SKM-1 treated with dmso at 0.1 percent for 144 hours (cell line): Measurements from ENCODE around the gene STON1.
"Not testable (repeated sequence)": the region's sequence is repeated elsewhere in the genome, so short reads cannot be mapped to it uniquely, and the experiment has no call there.

Source experiments
- DNase-seq: peaks from one replicate; lab custom pipeline; 2025; ENCODE audit not compliant: unreplicated experiment; lab: John Stamatoyannopoulos, UW

STON1 gene

DNA sequence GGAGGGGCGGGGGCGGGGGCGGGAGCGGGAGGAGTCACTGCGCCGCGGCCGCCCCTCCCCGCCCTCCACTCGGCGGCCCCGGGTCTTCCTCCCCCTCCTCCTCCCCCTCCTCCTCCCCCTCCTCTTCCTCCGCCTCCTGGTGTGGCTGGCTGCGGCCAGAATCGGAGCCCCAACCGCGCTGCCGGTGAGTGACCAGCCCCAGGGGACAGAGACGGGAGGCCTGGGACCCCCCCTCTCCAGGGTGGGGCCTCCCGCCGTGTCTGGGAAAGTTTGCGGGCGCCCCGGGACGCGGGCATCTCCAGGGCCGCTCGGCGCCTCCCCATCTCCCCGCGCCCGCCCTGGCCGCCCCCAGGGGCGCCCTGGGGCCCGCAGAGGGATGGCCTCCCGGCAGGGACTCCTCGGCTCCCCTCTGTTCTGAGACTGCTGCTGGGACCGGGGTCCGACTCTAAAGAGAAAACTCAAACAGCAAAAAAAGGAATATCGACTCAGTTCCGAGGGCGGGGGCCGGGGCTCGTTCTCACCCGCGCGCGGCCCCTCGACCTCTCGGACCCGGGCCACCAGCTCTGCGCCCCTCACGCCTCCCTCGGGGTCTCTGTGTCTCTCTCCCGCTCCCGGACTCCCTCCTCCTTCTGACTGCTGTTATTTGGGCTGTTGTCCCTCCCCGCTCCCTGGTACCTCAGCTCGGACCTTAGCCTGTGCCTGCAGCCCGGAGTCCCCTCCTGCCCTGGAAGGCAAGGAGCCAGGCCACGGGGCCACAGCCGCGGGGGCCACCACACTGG is at the start of gene STON1:
Gene STON1 (plus strand): TSS at position 122 of the 779 bp plus-strand sequence. CDS start 50,480 bp downstream, outside the sequence.
- peak; percentile 2 for DNase-seq

- DNase-seq = no peak
Observed at GRCh38 chr2:48480526-48480925, 49.4 kb upstream of the STON1 start.

- DNase-seq = no peak
Observed at GRCh38 chr2:48482313-48482712, 47.6 kb upstream of the STON1 start.

- DNase-seq = no peak
Observed at GRCh38 chr2:48482769-48483168, 47.2 kb upstream of the STON1 start.

DNA sequence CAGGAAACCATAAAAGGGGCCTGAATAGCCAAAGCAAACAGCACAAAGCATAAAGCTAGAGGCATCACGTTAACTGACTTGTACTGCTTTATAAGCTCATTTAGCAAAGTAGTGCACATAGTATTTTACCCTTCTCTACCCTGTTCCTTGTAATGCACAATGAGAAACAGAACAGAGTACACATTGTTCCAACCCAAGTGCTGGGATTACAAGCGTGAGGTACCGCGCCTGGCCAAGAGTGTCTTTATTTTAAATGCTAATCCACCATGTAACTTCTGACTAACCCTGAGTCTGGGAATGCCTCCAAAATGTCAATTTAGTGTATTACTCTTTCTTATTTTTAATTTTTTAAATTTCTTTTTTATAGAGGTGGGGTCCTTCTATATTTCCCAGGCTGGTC is 46.4 kb upstream of the STON1 start:
- DNase-seq = no peak

- DNase-seq = no peak
Observed at GRCh38 chr2:48483916-48484315, 46.0 kb upstream of the STON1 start.

DNA sequence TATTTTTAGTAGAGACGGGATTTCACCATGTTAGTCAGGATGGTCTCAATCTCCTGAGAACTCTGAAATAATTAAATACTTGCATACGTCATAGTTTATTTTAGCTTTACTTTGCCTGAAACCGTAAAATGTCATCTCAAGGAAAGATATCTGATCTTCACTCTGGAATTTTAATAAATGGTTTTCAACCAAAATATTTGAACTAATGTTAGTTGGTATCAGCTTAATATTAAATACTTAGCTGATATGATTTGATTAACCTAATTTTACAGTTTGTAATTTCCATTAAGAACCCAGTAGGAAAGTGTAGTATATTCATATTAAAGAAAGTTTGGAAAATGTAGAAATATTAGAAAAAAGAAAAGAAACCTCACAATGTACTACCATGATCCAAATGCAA is 41.4 kb upstream of the STON1 start:
- no peak for DNase-seq

DNA sequence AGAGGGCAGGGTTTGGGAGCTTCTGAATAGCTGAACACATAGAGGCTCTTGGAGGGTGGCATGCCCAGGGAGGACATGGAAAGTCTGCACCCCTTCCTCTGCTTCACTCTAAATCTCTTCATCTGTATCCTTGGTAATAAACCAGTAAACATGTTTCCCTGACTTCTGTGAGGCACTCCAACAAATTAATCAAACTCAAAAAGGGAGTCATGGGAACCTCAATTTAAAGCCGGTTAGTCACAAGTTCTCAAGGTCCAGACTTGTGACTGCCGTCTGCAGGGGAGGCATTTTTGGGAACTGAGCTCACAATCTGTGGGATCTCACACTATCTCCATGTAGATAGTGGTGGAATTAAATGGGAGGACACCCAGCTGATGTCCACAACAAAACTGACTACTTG is 33.1 kb upstream of the STON1 start:
- no peak for DNase-seq

DNA sequence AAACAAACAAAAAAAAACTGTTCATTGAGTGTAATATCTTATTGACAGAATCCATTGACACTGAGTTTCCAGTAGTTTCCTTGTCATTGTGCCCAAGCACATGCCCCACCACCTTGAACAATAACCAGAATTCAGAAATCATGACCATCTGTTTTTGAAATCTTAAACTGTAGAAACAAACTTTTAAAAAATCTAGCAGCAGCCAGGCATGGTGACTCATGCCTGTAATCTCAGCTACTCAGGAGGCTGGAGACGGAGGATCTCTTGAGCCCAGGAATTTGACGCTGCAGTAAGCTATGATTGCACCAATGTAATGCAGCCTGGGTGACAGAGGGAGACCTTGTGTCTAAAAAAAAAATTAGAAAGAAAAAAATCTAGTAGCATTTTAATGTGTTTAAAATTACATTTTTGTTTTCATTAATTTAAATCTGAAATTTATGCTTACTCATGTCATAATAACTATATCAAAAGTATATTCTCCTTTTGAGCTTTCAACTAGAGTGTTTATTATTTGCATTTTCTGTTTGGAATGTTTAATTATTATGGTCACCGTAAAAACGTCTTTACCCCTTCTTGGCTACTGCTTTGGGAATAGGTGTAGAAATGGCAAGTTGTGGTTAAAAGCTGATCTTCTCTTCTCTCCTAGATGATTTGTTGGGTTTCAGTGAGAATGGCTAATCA is 25.2 kb upstream of the STON1 start:
- DNase-seq = no peak

GRCh38 chr2:48507111-48507510 is 22.8 kb upstream of the STON1 start:
- no peak for DNase-seq

DNA sequence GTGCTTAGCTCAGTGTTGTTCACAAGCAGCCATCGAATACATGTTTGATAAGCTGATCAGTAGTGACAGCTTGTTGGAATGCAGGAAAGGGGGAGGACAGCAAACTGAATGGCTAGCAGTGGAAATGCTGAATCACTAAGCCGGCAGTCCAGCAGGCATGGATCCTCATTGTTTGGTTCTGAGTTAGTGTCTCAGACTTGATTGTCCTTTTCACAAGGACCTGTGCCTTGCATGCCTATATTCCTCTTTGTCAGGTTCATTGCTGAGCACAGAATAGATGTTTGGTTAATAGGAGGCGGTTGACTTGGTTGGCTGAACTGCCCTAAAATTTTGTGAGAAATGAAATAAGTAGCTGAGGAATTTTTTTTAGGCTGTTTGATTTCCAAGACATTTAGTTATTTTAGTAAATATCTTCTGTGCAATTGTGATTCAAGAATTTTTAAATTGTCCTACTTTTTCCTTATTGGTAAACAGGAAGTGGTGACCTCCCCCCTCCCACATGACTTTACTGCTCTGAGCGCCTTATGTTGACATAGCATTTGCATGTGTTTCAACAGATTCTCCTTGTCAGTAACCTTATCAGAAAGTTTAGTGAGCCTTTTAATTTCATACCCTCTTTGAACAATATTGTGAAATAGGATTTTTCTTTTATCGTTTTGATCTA is 21.4 kb upstream of the STON1 start:
- peak; percentile 5 for DNase-seq

DNA sequence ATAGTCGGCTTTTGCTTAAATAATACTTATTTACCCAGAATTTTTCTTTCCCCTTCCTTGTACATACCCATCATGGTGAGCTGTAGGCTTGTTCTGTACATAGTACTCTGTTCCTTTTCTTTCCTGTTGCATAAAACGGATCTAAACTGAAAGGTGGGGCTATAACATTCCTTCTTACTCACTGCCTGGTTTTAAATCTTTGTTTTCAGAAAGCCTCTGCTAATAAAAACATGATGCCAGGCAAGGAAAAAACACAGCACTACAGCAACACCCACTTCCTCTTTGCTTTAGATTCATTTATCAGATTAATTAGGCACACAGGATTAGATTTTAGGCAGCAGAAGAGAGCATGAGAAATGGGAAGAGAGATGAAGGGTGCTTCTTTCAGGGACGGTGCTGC is 19.6 kb upstream of the STON1 start:
- no peak for DNase-seq

- no peak for DNase-seq
Observed at GRCh38 chr2:48511849-48512470, 18.0 kb upstream of the STON1 start.

- no peak for DNase-seq
Observed at GRCh38 chr2:48512571-48512970, 17.4 kb upstream of the STON1 start.

GRCh38 chr2:48514348-48515003 is 15.5 kb upstream of the STON1 start:
- no peak for DNase-seq

DNA sequence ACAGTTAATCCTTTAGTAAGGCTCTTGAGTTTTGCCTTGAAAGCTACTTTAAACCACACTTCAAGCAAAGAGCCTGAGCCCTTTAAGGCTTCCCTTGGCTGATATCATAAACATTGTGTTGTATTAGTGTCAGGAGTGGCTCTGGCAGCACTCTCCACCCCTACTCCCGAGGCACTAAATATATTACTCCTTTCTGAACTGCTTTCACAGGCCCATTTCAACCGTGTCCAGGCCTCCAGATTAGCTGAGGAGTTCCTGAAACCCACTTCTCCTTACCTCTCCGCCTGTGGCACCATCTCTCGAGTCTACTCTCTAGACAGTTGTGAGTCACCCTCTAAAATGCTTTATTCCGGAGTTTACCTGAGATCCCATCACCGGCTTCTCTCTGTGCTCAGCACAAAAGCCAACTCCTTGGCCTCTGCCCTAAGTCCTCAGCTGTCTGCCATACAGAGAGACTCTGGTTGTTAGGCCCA is 14.4 kb upstream of the STON1 start:
- DNase-seq = no peak

DNA sequence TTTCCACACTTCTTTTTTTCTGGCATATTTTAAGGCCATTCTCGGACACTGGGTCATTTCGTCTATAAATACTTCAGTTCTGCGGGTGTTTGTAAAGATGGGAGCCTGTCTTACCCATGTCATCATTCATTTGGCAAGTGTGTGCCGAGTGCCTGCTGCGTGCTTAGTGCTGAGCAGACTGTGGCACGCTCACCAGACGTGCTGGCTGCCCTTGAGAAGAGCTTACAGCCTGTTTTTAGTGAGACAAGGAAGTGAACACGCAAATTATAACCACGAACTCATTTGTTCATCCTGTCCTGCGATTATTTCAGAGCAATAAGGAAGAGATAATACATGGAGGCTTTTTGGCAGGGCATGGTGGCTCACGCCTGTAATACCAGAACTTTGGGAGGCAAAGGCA is 10.4 kb upstream of the STON1 start:
- DNase-seq = no peak

- DNase-seq = not testable (repeated sequence)
Observed at GRCh38 chr2:48524756-48525155, 5.2 kb upstream of the STON1 start.

GRCh38 chr2:48525269-48525943 is 4.5 kb upstream of the STON1 start:
- no peak for DNase-seq

DNA sequence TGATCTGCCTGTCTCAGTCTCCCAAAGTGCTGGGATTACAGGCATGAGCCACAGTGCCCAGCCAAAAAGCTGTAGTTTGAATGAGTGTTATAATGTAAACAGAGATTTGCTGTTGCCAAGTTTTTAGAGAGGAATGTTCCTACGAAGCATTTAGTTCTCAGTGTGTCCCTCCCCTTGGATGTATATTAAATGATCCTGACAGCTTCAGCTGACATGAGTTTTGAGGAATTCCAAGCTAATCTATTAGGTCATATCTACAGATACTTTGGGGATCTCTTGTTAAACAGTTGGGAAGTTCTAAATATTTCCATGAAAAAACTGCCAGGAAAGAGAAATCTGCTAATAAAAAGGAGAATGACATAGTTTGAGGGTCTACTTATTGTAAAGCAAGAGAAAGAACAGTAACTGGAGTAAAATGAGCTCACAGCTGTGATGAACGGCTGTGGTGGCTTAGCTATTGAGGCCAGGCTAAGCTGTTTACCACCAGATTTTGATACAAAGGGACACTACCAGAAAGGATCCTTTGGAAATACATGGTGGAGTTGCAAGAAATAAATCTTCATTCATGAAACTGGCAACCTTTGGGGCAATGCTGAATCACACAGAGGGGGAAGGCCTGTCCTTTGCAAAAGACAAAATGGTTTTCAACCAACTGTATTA is 2.6 kb upstream of the STON1 start:
- DNase-seq = no peak
